ENCODE data around the gene RARRES1.
"Not testable (repeated sequence)": the region's sequence is repeated elsewhere in the genome, so short reads cannot be mapped to it uniquely, and the experiment has no call there.

RARRES1 gene

GRCh38 chr3:158733656-158734055 is 1.4 kb upstream of the RARRES1 start:
- no peak for DNase-seq

DNA sequence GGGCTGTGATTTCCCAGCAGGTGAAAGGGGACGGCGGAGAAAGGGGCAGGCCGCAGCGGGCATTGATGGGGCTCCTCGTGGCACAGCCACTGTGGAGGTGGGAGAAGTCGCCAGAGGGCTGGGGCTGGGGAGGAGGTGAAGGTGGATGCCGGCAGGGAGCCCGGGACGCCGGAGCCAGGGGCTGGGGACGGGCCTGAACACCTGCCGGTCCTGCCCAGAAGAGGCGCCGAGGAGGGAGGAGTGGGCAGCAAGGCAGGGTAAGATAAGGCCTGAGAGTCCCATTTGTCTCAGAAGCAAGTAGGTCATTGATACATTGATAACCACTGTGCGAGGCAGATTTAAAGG is 571 bp upstream of the RARRES1 start:
- no peak for DNase-seq

DNA sequence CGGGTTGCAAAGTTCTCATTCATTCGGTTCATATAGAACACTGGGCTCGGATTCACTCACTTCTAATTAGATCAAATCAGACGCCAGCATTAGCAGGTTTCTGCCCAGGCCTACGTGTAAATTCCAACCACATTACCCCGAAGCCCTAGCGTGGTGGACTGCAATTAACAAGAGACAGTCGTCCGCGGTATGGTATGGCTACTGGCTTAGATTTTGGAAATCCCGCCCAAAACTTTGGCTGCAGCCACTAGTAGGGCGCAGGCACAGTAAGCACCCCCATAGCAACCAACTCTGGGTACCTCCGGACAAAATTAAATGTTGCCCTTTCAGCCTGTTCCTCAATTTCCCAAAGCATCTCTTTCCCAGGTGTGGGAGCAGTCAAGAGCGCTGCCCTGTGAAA is 771 bp downstream of the RARRES1 start:
- DNase-seq = no peak

DNA sequence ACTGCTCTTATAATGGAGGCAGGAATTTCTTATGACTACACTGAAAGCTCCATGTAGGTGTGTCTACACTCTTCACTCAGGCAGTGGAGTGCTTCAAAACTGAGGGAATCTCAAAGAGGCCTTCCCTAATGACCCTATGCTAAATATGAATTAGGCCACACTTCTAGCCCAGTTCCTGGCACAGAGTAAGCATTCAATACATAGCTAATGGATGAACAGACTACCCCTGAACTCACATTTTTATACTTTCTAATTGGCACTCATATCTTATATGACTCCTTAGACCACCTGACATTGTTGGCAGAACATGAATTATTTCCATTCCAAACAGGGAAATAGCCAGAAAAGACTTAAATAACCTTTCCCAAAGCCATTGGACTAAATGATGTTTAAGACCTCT is 3.4 kb downstream of the RARRES1 start:
- no peak for DNase-seq

DNA sequence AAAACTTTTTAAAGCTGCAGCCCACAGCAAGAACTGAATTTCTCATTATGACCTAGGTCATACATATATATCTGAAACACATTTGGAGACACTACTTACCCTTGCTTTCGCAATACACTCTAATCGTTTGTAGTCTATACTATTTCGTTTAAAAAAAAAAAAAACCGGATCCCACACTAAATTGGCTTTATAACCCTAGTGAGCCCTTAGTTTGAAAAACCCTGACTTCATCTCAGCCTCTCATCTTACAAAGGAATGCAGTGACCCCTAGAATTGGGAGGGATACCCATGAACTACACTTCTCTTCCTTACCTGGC is 4.2 kb downstream of the RARRES1 start:
- DNase-seq = no peak

DNA sequence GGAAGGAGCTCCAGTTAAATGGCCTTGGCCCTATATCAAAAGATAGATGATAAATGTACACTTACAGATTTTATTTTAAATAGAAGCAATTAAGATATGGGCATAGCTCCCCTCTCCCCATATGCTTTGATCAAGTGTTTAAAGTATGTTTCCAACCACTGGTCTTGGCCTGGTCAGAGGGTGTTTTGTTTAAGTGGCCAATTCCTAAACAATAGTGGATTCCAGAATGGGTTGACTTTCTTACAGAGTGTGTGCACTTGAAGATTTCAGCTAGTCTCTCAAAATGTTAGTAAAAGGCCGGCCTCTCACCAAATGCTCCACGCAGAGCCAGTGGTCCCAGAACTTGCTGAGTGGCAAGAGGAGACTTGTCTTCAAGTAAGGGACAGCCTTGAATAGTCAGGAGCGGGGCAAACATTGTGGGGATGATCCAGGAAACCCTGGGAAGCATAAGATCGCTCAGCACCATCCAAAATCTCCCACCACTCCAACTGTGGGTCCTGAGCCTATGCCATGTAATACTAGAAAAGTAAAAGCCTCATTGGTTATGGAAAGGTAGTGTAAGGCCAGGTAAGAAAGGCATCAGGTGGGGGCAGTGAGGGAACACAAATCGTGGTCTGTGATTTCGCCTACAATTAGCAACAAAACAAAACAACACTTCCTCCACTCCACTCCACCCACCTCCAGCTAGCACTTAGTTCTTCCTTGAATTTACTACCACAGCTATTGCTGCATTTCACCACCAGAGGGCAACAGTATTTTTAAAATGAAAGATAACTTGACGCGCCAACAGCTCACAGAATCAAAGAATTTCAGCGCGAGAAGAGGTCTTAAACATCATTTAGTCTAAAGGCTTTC is 4.8 kb downstream of the RARRES1 start:
- peak; percentile 55 for DNase-seq

GRCh38 chr3:158725348-158726011 is 6.8 kb downstream of the RARRES1 start:
- DNase-seq = no peak

DNA sequence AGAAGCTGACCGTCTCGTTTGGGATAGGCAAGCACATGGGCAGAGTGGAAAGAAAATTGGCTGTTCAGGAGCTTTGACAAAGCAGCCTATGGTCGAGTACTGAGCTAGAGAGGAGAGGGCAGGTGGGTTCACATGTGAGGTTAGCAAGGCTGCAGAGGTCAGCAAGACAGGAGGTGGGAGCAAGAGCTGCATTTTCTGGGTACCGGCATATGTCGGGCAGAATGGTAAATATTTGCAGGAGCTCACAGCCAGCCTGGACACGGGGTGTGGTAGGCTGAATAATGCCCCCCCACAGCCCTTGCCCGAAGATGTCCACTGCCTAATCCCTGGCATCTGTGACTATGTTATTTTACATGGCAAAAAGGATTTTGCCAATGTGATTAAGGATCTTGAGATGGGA is 8.3 kb downstream of the RARRES1 start:
- no peak for DNase-seq

DNA sequence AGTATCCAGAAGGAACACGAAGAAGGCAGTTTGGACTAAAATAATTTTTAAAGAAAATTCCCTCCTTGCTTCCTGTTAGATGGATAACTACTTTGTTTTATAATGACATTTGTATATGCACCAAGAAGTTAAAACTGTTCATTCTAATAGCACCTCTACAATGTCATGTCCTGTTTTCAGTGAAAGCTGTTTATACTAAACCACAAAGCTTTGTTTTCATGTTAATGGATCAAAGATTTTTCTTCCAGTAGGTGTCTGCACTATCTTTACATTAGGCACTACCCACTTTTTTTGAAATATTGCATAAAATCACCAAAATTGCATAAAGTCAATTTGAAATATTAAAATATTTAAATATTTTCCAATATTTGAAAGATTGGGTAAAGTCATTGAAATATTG is 10.1 kb downstream of the RARRES1 start:
- no peak for DNase-seq

GRCh38 chr3:158718490-158719170 is 13.6 kb downstream of the RARRES1 start:
- DNase-seq = no peak

DNA sequence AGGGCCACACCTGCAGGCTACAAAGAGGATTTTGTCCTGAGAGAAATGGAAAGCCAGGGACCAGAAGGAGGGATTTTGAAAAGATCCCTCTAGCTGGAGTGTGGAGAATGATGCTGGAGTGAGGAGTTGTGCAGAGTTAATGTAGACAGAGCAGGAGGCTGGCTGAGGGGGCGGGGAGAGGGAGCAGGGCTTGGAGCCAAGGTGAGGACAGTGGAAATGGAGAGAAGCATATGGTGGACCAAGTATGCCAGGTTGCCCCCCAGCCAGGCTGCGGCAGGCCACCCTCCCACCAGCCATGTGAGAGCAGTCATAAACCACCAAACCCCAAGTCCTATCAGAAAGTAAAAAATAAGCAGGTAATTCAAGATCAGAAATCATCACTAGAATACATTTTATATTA is 14.7 kb downstream of the RARRES1 start:
- no peak for DNase-seq

DNA sequence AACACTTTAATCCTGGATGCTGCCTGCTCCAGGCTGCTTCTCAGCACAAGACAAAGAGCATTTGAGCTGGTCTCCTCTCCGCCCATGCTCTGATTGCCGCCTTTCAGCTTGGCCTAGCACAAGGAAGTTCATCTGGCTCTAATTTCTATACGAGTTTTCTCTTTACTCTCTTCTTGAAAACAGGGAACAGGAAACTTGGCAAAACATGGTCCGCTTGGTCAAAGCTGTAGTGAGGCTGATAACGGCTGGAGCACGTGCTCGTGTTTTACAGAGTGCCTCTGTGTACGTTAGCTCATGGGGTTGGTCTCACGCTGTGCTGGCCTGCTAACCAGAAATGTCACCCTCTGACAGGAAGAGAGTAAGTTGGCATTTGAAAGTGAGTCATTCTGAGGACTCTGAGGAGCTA is 19.2 kb downstream of the RARRES1 start:
- DNase-seq = peak; percentile 28

DNA sequence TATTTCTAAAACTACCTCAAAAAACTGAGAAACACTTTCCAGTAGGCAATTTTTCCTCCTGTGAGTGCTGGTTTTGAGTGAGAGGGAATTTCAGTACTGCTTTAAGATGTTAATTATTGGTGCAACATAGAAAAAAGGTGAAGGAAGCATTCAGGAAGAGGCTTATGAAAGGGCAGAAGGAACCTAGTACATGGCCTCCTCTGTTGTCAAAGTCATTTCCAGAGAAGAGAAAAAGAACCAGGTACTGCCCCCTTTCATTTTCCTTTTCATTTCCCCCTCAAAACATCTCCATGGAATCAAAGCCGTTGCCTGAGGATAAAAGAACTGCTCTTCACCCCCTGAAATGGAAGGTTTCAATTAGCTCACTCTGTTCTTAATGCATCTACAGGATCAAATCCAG is 19.8 kb downstream of the RARRES1 start:
- no peak for DNase-seq

DNA sequence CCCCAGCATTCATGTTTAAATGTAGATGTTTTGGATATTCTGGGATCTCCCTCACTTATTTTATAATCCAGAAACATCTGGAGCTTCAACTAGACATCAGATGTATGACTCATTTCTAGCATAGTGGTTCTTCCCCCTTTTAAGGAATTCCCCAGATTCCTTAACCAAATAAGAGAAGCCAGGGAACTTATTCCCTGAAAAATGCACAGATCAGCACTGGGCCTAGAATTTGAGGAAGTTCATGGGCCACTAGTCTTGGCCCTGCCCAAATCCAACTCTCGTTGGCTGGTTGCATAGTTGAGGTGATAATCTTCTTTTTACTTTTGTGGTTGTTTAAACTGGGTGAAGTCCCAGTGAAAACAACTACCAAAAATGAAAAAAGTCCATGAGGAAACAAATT is 20.4 kb downstream of the RARRES1 start:
- DNase-seq = no peak

DNA sequence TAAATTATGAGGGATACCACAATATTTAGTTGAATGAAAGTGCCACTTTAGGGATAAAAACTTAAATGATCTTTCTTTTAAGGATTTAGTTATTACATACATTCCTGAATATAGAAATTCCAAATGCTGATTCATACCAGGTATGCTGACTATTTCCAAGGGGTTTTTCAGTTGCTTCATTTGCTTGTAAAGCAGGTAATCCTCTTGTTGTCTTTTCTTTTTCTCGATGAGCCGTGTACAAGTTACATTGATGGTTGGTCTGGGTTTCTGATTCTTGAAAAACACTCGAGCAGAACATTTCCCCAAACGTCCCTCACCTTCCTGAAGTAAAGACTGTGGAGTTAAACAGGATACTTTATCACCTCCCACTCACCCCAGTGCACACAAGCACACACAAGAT is 21.7 kb downstream of the RARRES1 start:
- no peak for DNase-seq

DNA sequence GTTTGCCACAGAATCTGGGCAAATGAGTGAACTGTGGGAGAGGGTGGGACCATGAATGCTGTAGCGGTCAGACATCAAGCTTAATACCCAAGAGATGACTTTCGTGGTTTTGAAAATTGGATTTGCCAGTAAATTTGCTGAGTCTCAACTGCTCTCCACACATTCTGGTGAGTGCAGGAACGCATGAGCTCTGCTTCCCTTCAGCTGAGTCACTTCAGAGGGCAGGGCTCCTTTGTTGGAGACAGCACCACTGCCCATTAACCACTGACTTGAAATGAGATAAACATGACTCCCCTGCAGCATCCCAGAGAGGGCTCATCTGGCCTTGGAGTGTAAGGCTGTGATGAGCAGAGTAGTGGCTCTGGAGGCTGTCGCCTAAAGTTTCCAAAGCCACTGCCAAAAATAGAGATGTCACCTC is 22.6 kb downstream of the RARRES1 start:
- no peak for DNase-seq

DNA sequence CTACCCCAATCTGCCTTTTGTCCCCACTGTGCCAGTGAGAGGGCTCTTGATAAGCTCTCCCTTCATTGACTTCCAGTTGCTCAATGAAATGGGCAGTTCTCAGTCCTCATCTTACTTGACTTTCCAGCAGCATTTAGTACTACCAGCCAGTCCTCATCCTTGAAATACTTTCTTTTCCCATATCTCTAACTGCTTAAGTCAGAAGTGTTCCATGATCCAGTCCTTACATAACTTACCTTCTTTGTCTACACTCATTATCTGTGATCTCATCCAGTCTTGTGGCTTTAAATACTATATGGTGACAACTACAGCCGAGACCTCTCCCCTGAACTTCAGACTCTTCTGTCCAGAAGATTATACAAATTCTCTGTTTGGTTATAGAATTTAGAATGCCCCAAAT is 28.7 kb downstream of the RARRES1 start:
- no peak for DNase-seq

- no peak for DNase-seq
Measured at GRCh38 chr3:158702815-158703481, 29.3 kb downstream of the RARRES1 start.

GRCh38 chr3:158701420-158702065 is 30.7 kb downstream of the RARRES1 start:
- DNase-seq = no peak

DNA sequence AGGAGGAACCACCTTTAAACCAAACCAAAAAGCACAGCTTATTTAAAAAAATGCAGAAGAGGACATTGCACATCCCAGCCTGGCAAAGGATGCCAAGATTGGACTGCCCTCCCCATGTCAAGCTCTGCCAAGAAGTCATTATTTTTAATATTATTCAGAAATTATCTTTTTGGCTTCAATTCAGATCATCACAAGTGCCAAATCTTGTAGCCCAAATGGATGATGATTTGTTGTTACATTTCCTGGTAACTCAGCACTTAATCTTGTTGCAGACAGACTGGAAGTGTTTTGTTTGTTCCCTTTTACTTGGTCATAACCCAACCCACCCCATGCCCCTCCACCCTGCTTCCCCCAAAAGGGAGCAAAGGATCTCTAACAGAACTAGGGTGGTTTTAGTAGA is 31.7 kb downstream of the RARRES1 start:
- DNase-seq = no peak

DNA sequence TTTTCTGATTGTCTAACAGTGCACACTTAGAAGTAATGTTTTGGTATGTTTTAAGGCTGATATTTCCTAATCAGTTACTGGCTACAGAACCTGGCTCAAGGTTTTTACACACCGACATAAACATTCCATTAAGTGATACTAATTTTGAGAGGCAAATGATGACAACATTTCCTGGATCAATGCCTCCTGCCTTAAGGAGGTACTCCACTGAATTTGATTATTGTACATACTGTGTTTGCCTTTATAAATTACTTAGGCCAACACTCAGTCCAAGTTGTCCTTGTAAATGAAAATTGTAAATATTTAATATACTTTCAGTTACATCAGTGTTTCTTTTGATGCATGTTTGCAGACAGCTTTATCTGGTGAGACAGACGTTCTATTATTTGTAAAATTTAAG is 35.6 kb downstream of the RARRES1 start:
- no peak for DNase-seq

DNA sequence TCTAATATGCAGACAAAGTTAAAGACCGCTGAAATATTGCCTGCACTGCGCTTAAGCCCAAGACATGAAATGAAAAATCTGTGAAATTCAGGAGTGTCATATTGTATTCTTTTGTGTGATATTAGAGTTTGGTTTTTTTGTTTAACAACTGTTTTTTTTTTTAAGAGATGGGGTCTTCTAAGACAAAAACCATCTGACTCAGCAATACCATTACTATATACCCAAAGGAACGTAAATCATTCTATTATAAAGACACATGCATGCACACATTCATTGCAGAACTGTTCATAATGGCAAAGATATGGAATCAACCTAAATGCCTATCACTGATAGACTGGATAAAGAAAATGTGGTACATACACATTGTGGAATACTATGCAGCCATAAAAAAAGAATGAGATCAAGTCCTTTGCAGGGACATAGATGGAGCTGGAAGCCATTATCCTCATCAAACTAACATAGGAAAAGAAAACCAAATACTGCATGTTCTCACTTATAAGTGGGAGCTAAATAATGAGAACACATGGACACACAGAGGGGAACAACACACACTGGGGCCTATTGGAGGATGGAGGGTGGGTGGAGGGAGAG is 38.3 kb downstream of the RARRES1 start:
- DNase-seq = not testable (repeated sequence)

DNA sequence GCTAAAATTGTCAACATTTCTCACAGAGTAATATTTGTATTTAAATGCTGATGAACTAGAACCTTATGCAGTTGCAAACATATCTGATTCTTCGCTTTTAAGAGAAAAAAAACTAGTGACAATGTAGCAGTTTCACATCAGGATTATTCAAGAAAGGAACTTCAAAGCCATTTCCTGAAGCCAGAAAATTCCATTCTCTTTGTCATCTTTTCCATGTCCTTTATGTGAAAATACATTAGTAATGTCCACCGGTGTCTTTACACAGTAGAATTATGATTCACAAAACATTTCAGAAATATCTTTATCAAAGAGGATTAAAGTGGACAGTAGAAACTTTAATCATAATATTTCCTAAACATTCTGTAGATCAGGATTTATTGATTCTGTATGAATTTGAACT is 47.1 kb downstream of the RARRES1 start:
- no peak for DNase-seq

Measured in retina (tissue), 1 donor.